ENCODE data around the gene CCDC149.

DNA sequence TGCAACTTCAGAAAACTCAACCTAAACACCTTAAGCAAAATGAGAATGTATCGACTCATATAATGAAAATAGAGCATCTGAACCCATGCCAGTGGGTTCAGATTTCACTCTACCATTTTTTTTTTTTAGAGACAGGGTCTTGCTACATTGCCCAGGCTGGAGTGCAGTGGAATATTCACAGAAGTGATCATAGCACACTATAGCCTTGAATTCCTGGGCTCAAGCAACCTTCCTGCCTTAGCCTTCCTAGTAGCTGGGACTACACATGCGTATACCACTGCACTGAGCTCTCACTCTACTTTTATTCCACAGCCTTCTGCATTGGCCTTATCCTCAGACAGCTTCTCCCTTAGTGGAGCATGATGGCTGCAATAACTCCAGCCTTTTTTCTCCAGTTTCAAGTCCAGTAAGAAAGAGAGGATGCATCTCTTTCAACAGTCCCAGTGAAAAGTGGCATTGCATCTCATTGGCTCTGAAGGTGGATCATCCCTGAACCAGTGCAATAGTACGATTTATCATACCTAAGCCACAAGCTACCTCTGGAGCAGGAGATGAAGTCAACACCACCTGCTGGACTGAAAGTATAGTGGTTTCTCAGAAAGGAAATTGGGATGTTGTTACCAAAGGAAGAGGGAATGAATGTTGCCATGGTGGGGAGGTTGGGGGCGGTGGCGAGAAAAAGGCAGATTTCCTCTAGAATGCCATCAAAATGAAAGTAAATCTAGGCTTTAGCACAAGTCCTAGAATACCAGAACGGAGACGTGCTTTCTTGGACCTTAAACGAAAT is 119.4 kb downstream of the CCDC149 start:
- TF ChIP-seq, protein P1, sequence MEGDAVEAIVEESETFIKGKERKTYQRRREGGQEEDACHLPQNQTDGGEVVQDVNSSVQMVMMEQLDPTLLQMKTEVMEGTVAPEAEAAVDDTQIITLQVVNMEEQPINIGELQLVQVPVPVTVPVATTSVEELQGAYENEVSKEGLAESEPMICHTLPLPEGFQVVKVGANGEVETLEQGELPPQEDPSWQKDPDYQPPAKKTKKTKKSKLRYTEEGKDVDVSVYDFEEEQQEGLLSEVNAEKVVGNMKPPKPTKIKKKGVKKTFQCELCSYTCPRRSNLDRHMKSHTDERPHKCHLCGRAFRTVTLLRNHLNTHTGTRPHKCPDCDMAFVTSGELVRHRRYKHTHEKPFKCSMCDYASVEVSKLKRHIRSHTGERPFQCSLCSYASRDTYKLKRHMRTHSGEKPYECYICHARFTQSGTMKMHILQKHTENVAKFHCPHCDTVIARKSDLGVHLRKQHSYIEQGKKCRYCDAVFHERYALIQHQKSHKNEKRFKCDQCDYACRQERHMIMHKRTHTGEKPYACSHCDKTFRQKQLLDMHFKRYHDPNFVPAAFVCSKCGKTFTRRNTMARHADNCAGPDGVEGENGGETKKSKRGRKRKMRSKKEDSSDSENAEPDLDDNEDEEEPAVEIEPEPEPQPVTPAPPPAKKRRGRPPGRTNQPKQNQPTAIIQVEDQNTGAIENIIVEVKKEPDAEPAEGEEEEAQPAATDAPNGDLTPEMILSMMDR (IDR thresholded peaks at IDR 0.05; ENCODE audit: insufficient read depth, low read length, poor library complexity, severe bottlenecking) = no peak
- no peak for TF ChIP-seq EZH2phosphoT487 (conservative IDR thresholded peaks at IDR 0.05; ENCODE audit: low read length)

Data from SU-DHL-6 (cell line).